GM19438 (cell line): Measurements from ENCODE around the gene TOMM34.

Experiments
- ATAC-seq: cut with Tn5 transposase; IDR thresholded peaks from one replicate; pipeline ENCODE4 v1.9.1; 2021; ENCODE audit warnings: low read depth; ENCODE audit not compliant: unreplicated experiment

TOMM34 gene

GRCh38 chr20:44960103-44960852 lies at the start of gene TOMM34:
Gene TOMM34, minus strand, starts transcription at chr20:44960397. Its CDS starts 64 bp downstream, at chr20:44960333.
- peak; percentile 84 for ATAC-seq

GRCh38 chr20:45008521-45009049 lies 48.4 kb upstream of the TOMM34 start:
- ATAC-seq, result no peak

- no peak for ATAC-seq
Observed at GRCh38 chr20:44997668-44998067, 37.5 kb upstream of the TOMM34 start.

- ATAC-seq, result no peak
Observed at GRCh38 chr20:44997171-44997570, 37.0 kb upstream of the TOMM34 start.

GRCh38 chr20:44993343-44993742 lies 33.1 kb upstream of the TOMM34 start:
- no peak for ATAC-seq

GRCh38 chr20:44990957-44991356 lies 30.8 kb upstream of the TOMM34 start:
- ATAC-seq, result no peak

GRCh38 chr20:44990425-44990824 lies 30.2 kb upstream of the TOMM34 start:
- ATAC-seq, result no peak

- no peak for ATAC-seq
Observed at GRCh38 chr20:44988631-44989171, 28.5 kb upstream of the TOMM34 start.

- no peak for ATAC-seq
Observed at GRCh38 chr20:44983093-44983674, 23.0 kb upstream of the TOMM34 start.

- no peak for ATAC-seq
Observed at GRCh38 chr20:44981736-44982406, 21.7 kb upstream of the TOMM34 start.

- peak; percentile 92 for ATAC-seq
Observed at GRCh38 chr20:44979090-44979621, 19.0 kb upstream of the TOMM34 start.

- ATAC-seq, result no peak
Observed at GRCh38 chr20:44976698-44977097, 16.5 kb upstream of the TOMM34 start.

- ATAC-seq, result no peak
Observed at GRCh38 chr20:44973053-44973452, 12.9 kb upstream of the TOMM34 start.

GRCh38 chr20:44970243-44970757 lies 10.1 kb upstream of the TOMM34 start:
- ATAC-seq, result no peak

- no peak for ATAC-seq
Observed at GRCh38 chr20:44969300-44969894, 9.2 kb upstream of the TOMM34 start.

GRCh38 chr20:44967207-44967807 lies 7.1 kb upstream of the TOMM34 start:
- ATAC-seq, result no peak

- peak; percentile 59 for ATAC-seq
Observed at GRCh38 chr20:44966030-44966961, 6.1 kb upstream of the TOMM34 start, which contains the start of gene STK4. Gene STK4, plus strand, starts transcription at chr20:44966512. Its CDS starts 57 bp downstream, at chr20:44966569.

GRCh38 chr20:44965651-44966029 lies 5.4 kb upstream of the TOMM34 start:
- no peak for ATAC-seq
